ENCODE data around the gene MRPL55. TPM values are rescaled to one million over a fixed set of nuclear protein-coding genes. Genes with fewer than 3 reads are reported as not detected.

Gene MRPL55
- total and polyA plus RNA-seq, 2 of the 13 experiments (the other 11 are each of a cell fraction or from before 2014, with no cell fraction given), result 58.6 to 92.9 TPM

DNA sequence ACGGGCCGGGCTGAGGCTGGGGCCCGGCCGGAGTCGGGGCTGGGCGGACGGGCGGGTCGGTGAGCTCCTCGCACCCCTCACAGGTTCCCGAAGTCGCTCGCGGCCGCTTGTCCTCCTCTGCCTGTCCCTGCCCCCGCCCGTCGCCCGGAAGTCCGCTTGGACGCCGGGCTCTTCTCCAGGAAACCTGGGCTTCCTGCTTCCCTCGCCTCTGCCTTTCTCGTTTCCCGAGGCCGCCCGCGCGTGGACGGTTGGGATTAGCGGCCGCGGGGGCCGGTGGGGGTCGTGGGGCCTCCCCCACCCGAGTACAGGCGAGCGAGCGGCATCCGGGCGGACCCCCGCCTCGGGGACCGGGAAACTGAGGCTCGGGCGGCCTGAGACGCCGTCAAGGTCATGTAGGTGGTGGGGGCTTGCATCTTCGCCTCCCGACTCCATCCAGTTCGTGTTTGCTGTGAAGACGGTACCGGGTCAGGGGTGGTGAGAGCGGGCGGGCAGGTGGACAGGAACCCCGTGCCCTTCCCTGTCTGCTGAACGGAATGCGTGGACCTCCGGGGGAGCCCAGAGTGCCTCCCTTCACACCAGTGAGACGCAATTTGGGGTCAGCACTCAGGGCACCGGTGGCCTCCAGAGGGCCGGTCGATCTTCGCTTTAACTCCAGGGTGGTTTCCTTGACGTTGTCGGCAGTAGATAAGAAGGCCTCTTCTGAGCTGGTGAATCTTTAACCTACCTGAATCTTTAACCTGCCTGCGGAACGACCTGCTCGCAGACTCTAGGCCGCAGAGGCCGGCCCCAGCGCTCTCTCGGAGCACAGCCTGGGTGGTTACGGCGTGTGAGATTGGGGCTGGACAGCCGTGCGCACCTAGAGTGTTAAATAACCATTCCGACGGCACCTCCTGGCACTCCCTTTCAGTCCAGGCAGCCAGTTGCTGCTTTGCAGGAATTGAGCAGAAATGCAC, 25.9 kb downstream of the MRPL55 start (continued):
- TF ChIP-seq ZFP36 (IDR thresholded peaks at IDR 0.05; ENCODE audit: borderline replicate concordance, low read depth, low read length, partially characterized antibody), result no peak
- TF ChIP-seq ZNF383 (CRISPR knock-in tag; IDR thresholded peaks at IDR 0.05; ENCODE audit: borderline replicate concordance), result no peak
- TF ChIP-seq AGO2 (optimal IDR thresholded peaks at IDR 0.05; ENCODE audit: low read depth, low read length), result peak; percentile 81
- TF ChIP-seq ZNF747 (CRISPR knock-in tag; IDR thresholded peaks at IDR 0.05; ENCODE audit: borderline replicate concordance), result no peak
- no peak for TF ChIP-seq TEAD2 (CRISPR knock-in tag; IDR thresholded peaks at IDR 0.05)
- TF ChIP-seq, protein P1, sequence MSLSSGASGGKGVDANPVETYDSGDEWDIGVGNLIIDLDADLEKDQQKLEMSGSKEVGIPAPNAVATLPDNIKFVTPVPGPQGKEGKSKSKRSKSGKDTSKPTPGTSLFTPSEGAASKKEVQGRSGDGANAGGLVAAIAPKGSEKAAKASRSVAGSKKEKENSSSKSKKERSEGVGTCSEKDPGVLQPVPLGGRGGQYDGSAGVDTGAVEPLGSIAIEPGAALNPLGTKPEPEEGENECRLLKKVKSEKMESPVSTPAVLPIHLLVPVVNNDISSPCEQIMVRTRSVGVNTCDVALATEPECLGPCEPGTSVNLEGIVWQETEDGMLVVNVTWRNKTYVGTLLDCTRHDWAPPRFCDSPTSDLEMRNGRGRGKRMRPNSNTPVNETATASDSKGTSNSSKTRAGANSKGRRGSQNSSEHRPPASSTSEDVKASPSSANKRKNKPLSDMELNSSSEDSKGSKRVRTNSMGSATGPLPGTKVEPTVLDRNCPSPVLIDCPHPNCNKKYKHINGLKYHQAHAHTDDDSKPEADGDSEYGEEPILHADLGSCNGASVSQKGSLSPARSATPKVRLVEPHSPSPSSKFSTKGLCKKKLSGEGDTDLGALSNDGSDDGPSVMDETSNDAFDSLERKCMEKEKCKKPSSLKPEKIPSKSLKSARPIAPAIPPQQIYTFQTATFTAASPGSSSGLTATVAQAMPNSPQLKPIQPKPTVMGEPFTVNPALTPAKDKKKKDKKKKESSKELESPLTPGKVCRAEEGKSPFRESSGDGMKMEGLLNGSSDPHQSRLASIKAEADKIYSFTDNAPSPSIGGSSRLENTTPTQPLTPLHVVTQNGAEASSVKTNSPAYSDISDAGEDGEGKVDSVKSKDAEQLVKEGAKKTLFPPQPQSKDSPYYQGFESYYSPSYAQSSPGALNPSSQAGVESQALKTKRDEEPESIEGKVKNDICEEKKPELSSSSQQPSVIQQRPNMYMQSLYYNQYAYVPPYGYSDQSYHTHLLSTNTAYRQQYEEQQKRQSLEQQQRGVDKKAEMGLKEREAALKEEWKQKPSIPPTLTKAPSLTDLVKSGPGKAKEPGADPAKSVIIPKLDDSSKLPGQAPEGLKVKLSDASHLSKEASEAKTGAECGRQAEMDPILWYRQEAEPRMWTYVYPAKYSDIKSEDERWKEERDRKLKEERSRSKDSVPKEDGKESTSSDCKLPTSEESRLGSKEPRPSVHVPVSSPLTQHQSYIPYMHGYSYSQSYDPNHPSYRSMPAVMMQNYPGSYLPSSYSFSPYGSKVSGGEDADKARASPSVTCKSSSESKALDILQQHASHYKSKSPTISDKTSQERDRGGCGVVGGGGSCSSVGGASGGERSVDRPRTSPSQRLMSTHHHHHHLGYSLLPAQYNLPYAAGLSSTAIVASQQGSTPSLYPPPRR (CRISPR knock-in tag; IDR thresholded peaks at IDR 0.05; ENCODE audit: borderline replicate concordance), result peak; percentile 45; the same call in 1 of the 2 replicates
- TF ChIP-seq ZNF225 (CRISPR knock-in tag; IDR thresholded peaks at IDR 0.05), result peak; percentile 32; the same call in 1 of the 2 replicates
- TF ChIP-seq, protein P2, sequence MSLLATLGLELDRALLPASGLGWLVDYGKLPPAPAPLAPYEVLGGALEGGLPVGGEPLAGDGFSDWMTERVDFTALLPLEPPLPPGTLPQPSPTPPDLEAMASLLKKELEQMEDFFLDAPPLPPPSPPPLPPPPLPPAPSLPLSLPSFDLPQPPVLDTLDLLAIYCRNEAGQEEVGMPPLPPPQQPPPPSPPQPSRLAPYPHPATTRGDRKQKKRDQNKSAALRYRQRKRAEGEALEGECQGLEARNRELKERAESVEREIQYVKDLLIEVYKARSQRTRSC (CRISPR knock-in tag; IDR thresholded peaks at IDR 0.05; ENCODE audit: low read depth), result no peak
- no peak for TF ChIP-seq FOXK1 (CRISPR knock-in tag; IDR thresholded peaks at IDR 0.05; ENCODE audit: borderline replicate concordance, low read depth)
- TF ChIP-seq NAIF1 (CRISPR knock-in tag; IDR thresholded peaks at IDR 0.05; ENCODE audit: borderline replicate concordance), result no peak
- no peak for TF ChIP-seq ZNF124 (CRISPR knock-in tag; IDR thresholded peaks at IDR 0.05)
- TF ChIP-seq ZNF329 (CRISPR knock-in tag; IDR thresholded peaks at IDR 0.05; ENCODE audit: low read depth), result peak; percentile 9; the same call in 1 of the 2 replicates
- TF ChIP-seq, protein P3, sequence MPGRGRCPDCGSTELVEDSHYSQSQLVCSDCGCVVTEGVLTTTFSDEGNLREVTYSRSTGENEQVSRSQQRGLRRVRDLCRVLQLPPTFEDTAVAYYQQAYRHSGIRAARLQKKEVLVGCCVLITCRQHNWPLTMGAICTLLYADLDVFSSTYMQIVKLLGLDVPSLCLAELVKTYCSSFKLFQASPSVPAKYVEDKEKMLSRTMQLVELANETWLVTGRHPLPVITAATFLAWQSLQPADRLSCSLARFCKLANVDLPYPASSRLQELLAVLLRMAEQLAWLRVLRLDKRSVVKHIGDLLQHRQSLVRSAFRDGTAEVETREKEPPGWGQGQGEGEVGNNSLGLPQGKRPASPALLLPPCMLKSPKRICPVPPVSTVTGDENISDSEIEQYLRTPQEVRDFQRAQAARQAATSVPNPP (CRISPR knock-in tag; IDR thresholded peaks at IDR 0.05), result no peak
- no peak for TF ChIP-seq ZNF337 (CRISPR knock-in tag; IDR thresholded peaks at IDR 0.05; ENCODE audit: borderline replicate concordance, low read depth)
- TF ChIP-seq REPIN1 (CRISPR knock-in tag; IDR thresholded peaks at IDR 0.05; ENCODE audit: borderline replicate concordance, low read depth), result no peak
- TF ChIP-seq, protein P4, sequence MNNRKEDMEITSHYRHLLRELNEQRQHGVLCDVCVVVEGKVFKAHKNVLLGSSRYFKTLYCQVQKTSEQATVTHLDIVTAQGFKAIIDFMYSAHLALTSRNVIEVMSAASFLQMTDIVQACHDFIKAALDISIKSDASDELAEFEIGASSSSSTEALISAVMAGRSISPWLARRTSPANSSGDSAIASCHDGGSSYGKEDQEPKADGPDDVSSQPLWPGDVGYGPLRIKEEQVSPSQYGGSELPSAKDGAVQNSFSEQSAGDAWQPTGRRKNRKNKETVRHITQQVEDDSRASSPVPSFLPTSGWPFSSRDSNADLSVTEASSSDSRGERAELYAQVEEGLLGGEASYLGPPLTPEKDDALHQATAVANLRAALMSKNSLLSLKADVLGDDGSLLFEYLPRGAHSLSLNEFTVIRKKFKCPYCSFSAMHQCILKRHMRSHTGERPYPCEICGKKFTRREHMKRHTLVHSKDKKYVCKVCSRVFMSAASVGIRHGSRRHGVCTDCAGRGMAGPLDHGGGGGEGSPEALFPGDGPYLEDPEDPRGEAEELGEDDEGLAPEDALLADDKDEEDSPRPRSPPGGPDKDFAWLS (CRISPR knock-in tag; IDR thresholded peaks at IDR 0.05; ENCODE audit: borderline replicate concordance), result no peak
- TF ChIP-seq, protein P5, sequence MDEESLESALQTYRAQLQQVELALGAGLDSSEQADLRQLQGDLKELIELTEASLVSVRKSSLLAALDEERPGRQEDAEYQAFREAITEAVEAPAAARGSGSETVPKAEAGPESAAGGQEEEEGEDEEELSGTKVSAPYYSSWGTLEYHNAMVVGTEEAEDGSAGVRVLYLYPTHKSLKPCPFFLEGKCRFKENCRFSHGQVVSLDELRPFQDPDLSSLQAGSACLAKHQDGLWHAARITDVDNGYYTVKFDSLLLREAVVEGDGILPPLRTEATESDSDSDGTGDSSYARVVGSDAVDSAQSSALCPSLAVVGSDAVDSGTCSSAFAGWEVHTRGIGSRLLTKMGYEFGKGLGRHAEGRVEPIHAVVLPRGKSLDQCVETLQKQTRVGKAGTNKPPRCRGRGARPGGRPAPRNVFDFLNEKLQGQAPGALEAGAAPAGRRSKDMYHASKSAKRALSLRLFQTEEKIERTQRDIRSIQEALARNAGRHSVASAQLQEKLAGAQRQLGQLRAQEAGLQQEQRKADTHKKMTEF (CRISPR knock-in tag; IDR thresholded peaks at IDR 0.05), result no peak

Data from HepG2 (cell line).